ENCODE measurements around the gene TMEM132D.

DNA sequence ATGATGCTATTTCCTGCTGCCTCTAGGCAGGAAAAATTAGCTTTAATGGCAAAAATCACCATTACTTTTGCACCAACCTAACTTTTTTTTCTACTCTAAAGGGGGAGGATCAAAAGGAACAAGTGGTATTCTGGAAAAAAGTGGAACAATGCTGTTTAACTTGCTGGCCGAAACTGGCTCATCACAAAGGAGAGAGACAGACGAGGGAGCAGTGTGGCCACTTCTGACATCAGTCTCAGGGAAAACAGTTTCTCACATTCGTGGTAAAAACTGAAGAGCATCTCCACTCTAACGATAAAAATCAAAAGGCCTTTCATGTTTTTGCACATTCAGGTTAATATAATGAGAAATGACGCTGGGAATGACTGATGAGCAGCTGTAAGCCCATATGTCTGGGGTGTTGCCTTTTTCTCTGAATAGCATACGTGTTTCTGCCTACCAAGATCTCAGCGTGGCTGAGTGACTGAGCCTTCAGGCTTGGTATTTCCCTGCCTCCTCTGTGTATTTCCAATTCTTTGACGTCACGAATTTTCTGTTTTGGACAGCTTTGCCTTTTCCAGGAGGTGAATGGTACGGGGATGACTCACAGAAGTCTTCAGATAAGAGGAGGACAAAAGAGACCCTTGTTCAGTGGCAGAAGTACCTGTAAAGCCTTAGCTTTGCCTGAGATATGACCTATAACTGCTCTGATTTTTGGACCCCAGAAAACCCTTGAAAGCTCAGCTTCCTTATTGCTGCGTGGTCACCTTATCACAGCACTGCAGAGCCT lies 691.8 kb downstream of the TMEM132D start:
- TF ChIP-seq EZH2phosphoT487 (IDR thresholded peaks at IDR 0.05; ENCODE audit: borderline replicate concordance, low read depth, low read length) = no peak
- TF ChIP-seq, protein P1, sequence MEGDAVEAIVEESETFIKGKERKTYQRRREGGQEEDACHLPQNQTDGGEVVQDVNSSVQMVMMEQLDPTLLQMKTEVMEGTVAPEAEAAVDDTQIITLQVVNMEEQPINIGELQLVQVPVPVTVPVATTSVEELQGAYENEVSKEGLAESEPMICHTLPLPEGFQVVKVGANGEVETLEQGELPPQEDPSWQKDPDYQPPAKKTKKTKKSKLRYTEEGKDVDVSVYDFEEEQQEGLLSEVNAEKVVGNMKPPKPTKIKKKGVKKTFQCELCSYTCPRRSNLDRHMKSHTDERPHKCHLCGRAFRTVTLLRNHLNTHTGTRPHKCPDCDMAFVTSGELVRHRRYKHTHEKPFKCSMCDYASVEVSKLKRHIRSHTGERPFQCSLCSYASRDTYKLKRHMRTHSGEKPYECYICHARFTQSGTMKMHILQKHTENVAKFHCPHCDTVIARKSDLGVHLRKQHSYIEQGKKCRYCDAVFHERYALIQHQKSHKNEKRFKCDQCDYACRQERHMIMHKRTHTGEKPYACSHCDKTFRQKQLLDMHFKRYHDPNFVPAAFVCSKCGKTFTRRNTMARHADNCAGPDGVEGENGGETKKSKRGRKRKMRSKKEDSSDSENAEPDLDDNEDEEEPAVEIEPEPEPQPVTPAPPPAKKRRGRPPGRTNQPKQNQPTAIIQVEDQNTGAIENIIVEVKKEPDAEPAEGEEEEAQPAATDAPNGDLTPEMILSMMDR (conservative IDR thresholded peaks at IDR 0.05; ENCODE audit: low read length) = no peak

Data from OCI-LY7 (cell line).